CD4-positive, alpha-beta memory T cell (primary cell): ENCODE data around the gene ARHGAP45. TPM values are rescaled to one million over a fixed set of nuclear protein-coding genes. Genes with fewer than 3 reads are reported as not detected.

ENCODE experiments used
- CTCF ChIA-PET: fragments of 350-600 bp; sonication (Branson Sonifier 250); formaldehyde crosslinking; loops from one replicate; lab custom pipeline; 2021; ENCODE audit warnings: inconsistent platforms; ENCODE audit not compliant: partially characterized antibody; lab: Charles Lee
- POLR2A ChIA-PET: fragments of 350-600 bp; sonication (Branson Sonifier 250); formaldehyde crosslinking; loops from one replicate; lab custom pipeline; 2021; ENCODE audit not compliant: partially characterized antibody; lab: Charles Lee
- DNase-seq, 5 donors: peaks; one replicate each; pipeline versions ENCODE4 v3.0.0 to v3.0.0-alpha.2; 2020 to 2022; ENCODE audit warnings: mixed read lengths in 1 of 5
- H3K27ac ChIP-seq: one replicate; pipeline ENCODE4 v1.7.0; 2013; ENCODE audit warnings: low read depth, low read length
- H3K27me3 ChIP-seq: 2 replicates; pipeline ENCODE4 v1.7.0; 2013; ENCODE audit warnings: mild to moderate bottlenecking, low read length, moderate library complexity; ENCODE audit not compliant: insufficient read depth
- H3K36me3 ChIP-seq: 2 replicates; pipeline ENCODE4 v1.7.0; 2013; ENCODE audit warnings: mild to moderate bottlenecking, low read length, moderate library complexity; ENCODE audit not compliant: insufficient read depth
- H3K4me1 ChIP-seq: 2 replicates; pipeline ENCODE4 v1.7.0; 2013; ENCODE audit warnings: mild to moderate bottlenecking, low read length, moderate library complexity; ENCODE audit not compliant: insufficient read depth
- H3K4me3 ChIP-seq, 2 donors: one replicate each; pipeline ENCODE4 v1.7.0; 2013; ENCODE audit warnings: low read length in 2 of 2, mild to moderate bottlenecking in 1 of 2
- H3K9me3 ChIP-seq, 2 donors: one replicate each; pipeline ENCODE4 v1.7.0; 2013; ENCODE audit warnings: low read length in 2 of 2, control low read depth in 1 of 2; ENCODE audit not compliant: control insufficient read depth in 1 of 2
- H3K27ac Mint-ChIP-seq, 7 donors: one replicate each; pipeline ENCODE4 v1.8.0; 2020 to 2021; ENCODE audit warnings: mixed read lengths in 7 of 7, mild to moderate bottlenecking in 6 of 7, inconsistent platforms in 3 of 7, moderate library complexity in 3 of 7
- H3K27me3 Mint-ChIP-seq, 2 donors: one replicate each; pipeline ENCODE4 v1.8.0; 2020 to 2021; ENCODE audit warnings: mixed read lengths in 2 of 2
- H3K36me3 Mint-ChIP-seq, 2 donors: one replicate each; pipeline ENCODE4 v1.8.0; 2020 to 2021; ENCODE audit warnings: mixed read lengths in 2 of 2, inconsistent platforms in 1 of 2, mild to moderate bottlenecking in 1 of 2
- H3K4me1 Mint-ChIP-seq, 4 donors: one replicate each; pipeline ENCODE4 v1.8.0; 2020 to 2021; ENCODE audit warnings: mixed read lengths in 4 of 4, mild to moderate bottlenecking in 1 of 4
- H3K4me3 Mint-ChIP-seq, 8 donors: one replicate each; pipeline ENCODE4 v1.8.0; 2020 to 2021; ENCODE audit warnings: mixed read lengths in 8 of 8, mild to moderate bottlenecking in 7 of 8, moderate library complexity in 6 of 8, inconsistent platforms in 3 of 8
- H3K9me3 Mint-ChIP-seq, 8 donors: one replicate each; pipeline ENCODE4 v1.8.0; 2020 to 2021; ENCODE audit warnings: mixed read lengths in 8 of 8, mild to moderate bottlenecking in 5 of 8, inconsistent platforms in 3 of 8, moderate library complexity in 1 of 8
- intact Hi-C: fragments of 100-400 bp; cut with micrococcal nuclease; formaldehyde crosslinking; loops from one replicate; pipeline ENCODE4 v1.15.1; 2023
- polyA plus RNA-seq, 2 donors: library from polyadenylated mRNA; unstranded; fragments of 300-500 nt; fragmentation: Illumina TruSeq; gene quantifications; one replicate each; pipeline ENCODE4 v1.2.3, GENCODE V29; 2021
- total RNA-seq, 2 experiments: library from RNA; stranded (reverse); gene quantifications; one replicate each; pipeline ENCODE4 v1.2.3, GENCODE V29; 2021

Gene ARHGAP45
- total and polyA plus RNA-seq, 4 experiments from 2014 or later: 222 to 836 (median 667) TPM

- Histone ChIP-seq H3K27me3 (no peaks in the 10 kb centered on the region), H3K4me1 (peaks cover 51% of the 10 kb centered on the region), H3K36me3 (no peaks in the 10 kb centered on the region), H3K9me3 (no peaks in the 10 kb centered on the region), H3K4me3 (no peak overlapping the region), H3K27ac (peak overlapping the region; percentile 34)
- H3K9me3 Mint-ChIP-seq: peaks cover 0 to 6% (median 0%) of the 10 kb centered on the region in 8 donors
- H3K4me3 Mint-ChIP-seq: peak overlapping the region; percentile 7 to 80 (median 46)
- DNase-seq: peak in 1 of 5 donors; percentile 43
- POLR2A ChIA-PET: interaction anchor here (1.2 to 47.8 kb wide), 4 partner anchors 30 to 143 kb away, joined by 5 to 3893 read pairs (median 24); partner anchors contain the start of genes ABCA7 and ARHGAP45
- intact Hi-C loops: loop anchor here (5.0 kb wide), 1 partner anchor 71 kb away; the partner anchor contains the start of gene SBNO2
- H3K27ac Mint-ChIP-seq: peak overlapping the region; percentile 32 to 96 (median 89)
- CTCF ChIA-PET: interaction anchor here (0.9 kb wide), 1 partner anchor 16 kb away, joined by 3 read pairs; no protein-coding TSS in a partner anchor
- H3K36me3 Mint-ChIP-seq: peaks cover 0 to 1% of the 10 kb centered on the region in 2 donors
- no peaks in the 10 kb centered on the region for H3K27me3 Mint-ChIP-seq
- peaks cover 19 to 68% (median 44%) of the 10 kb centered on the region in 4 donors for H3K4me1 Mint-ChIP-seq
Measured at GRCh38 chr19:1101337-1101698, 34.4 kb downstream of the ARHGAP45 start.

DNA sequence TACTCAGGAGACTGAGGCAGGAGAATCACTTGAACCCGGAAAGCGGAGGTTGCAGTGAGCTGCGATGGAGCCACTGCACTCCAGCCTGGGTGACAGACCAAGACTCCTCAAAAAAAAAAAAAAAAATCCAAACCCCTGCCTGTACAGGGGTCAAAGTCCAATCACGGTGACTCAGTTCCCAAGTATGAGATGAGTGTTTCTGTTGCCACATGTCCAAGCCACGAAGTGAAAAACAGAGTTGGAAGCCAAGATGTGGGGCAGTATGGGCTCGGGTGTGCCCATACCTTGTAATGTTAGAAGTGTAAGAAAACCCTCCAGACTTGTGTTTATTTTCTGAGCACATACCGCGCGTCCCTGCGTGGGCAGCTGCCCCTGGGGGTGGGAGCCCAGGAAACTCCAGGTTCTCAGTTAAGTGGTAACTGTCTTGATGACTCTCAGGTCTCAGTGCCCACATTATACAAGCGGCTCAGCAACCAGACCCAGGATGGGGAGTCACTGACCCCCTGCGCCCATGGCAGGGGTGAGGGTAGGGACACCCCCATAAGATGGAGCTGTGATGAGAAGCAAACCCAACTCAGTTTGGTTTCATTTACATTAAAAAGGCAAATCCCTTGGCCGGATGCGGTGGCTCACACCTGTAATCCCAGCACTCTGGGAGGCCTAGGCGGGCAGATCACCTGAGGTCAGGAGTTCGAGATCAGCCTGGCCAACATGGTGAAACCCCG lies 35.6 kb downstream of the ARHGAP45 start:
- intact Hi-C loops: loop anchor here (1.0 to 5.0 kb wide), 4 partner anchors 7 to 138 kb away; partner anchors contain the start of genes ARHGAP45, ATP5F1D, POLR2E and SBNO2
- ChIA-PET POLR2A (interaction anchor here (0.7 to 47.8 kb wide), 10 partner anchors 8 to 167 kb away, joined by 3 to 3893 read pairs (median 4); partner anchors contain the start of genes ABCA7, ARHGAP45, CIRBP and POLR2E), CTCF (interaction anchor here (1.0 to 1.9 kb wide), 3 partner anchors 15 to 37 kb away, joined by 4 to 6 read pairs (median 4); no protein-coding TSS in a partner anchor)
- peaks cover 0 to 6% (median 0%) of the 10 kb centered on the region in 8 donors for H3K9me3 Mint-ChIP-seq
- H3K4me3 Mint-ChIP-seq: peak overlapping the region; percentile 4 to 86 (median 52)
- no peaks in the 10 kb centered on the region for H3K9me3 ChIP-seq
- H3K27ac Mint-ChIP-seq: peak overlapping the region; percentile 80 to 97 (median 96)
- peaks cover 0 to 9% of the 10 kb centered on the region in 2 donors for H3K36me3 Mint-ChIP-seq
- peak overlapping the region; percentile 34 for H3K27ac ChIP-seq
- peaks cover 17 to 61% (median 42%) of the 10 kb centered on the region in 4 donors for H3K4me1 Mint-ChIP-seq
- no peaks in the 10 kb centered on the region for H3K27me3 ChIP-seq
- H3K36me3 ChIP-seq: peaks cover 7% of the 10 kb centered on the region
- H3K4me3 ChIP-seq: no peak overlapping the region
- H3K4me1 ChIP-seq: peaks cover 46% of the 10 kb centered on the region
- DNase-seq: peak in 2 of 5 donors; percentile 24 to 70
- H3K27me3 Mint-ChIP-seq: no peaks in the 10 kb centered on the region

GRCh38 chr19:1103132-1103707 lies 36.3 kb downstream of the ARHGAP45 start:
- CTCF ChIA-PET: interaction anchor here (1.0 to 1.9 kb wide), 3 partner anchors 15 to 38 kb away, joined by 4 to 6 read pairs (median 4); no protein-coding TSS in a partner anchor
- Mint-ChIP-seq H3K4me1 (peaks cover 17 to 56% (median 38%) of the 10 kb centered on the region in 4 donors), H3K4me3 (peak overlapping the region; percentile 60 to 86 (median 71)), H3K27me3 (no peaks in the 10 kb centered on the region), H3K27ac (peak overlapping the region; percentile 92 to 97 (median 96)), H3K36me3 (peaks cover 0 to 10% of the 10 kb centered on the region in 2 donors), H3K9me3 (peaks cover 0 to 6% (median 0%) of the 10 kb centered on the region in 8 donors)
- Histone ChIP-seq H3K4me3 (peak overlapping the region in 1 of 2 donors; percentile 44), H3K4me1 (peaks cover 46% of the 10 kb centered on the region), H3K27me3 (no peaks in the 10 kb centered on the region), H3K9me3 (no peaks in the 10 kb centered on the region), H3K27ac (peak overlapping the region; percentile 96), H3K36me3 (peaks cover 7% of the 10 kb centered on the region)
- DNase-seq: no peak
- intact Hi-C loops: loop anchor here (1.0 to 5.0 kb wide), 4 partner anchors 8 to 138 kb away; partner anchors contain the start of genes ARHGAP45, ATP5F1D, POLR2E and SBNO2
- POLR2A ChIA-PET: interaction anchor here (0.7 to 47.8 kb wide), 13 partner anchors 9 to 166 kb away, joined by 3 to 3893 read pairs (median 4); partner anchors contain the start of genes ABCA7, ARHGAP45, CIRBP and POLR2E

- Mint-ChIP-seq H3K4me3 (peak within 1 kb of the TSS; percentile 73 to 86 (median 77)), H3K27me3 (no peaks in the 10 kb centered on the region), H3K27ac (peak within 1 kb of the TSS; percentile 92 to 97 (median 96)), H3K36me3 (peaks cover 0 to 10% of the 10 kb centered on the region in 2 donors), H3K4me1 (peaks cover 14 to 51% (median 33%) of the 10 kb centered on the region in 4 donors), H3K9me3 (peaks cover 0 to 6% (median 0%) of the 10 kb centered on the region in 8 donors)
- CTCF ChIA-PET: interaction anchor here (1.0 to 1.9 kb wide), 3 partner anchors 16 to 38 kb away, joined by 4 to 6 read pairs (median 4); no protein-coding TSS in a partner anchor
- Histone ChIP-seq H3K4me1 (peaks cover 43% of the 10 kb centered on the region), H3K4me3 (peak within 1 kb of the TSS; percentile 47 to 76), H3K27me3 (no peaks in the 10 kb centered on the region), H3K27ac (peak within 1 kb of the TSS; percentile 96), H3K9me3 (no peaks in the 10 kb centered on the region), H3K36me3 (peaks cover 7% of the 10 kb centered on the region)
- intact Hi-C loops: loop anchor here (1.0 to 5.0 kb wide), 4 partner anchors 9 to 137 kb away; partner anchors contain the start of genes ARHGAP45, ATP5F1D, POLR2E and SBNO2
- peak; percentile 94 to 98 (median 97) for DNase-seq
- POLR2A ChIA-PET: interaction anchor here (0.6 to 47.8 kb wide), 15 partner anchors 10 to 165 kb away, joined by 3 to 3893 read pairs (median 4); partner anchors contain the start of genes ABCA7, ARHGAP45, CIRBP and POLR2E
Measured at GRCh38 chr19:1103708-1104310, 36.8 kb downstream of the ARHGAP45 start, which contains the start of gene GPX4. TSS of gene GPX4 (plus strand) at chr19:1103994. CDS start at chr19:1104044, 50 bp downstream.

GRCh38 chr19:1104311-1105007 lies 37.5 kb downstream of the ARHGAP45 start:
- Histone ChIP-seq H3K4me3 (peak overlapping the region; percentile 36 to 76), H3K27me3 (no peaks in the 10 kb centered on the region), H3K9me3 (no peaks in the 10 kb centered on the region), H3K27ac (peak overlapping the region; percentile 96), H3K36me3 (peaks cover 7% of the 10 kb centered on the region), H3K4me1 (peaks cover 36% of the 10 kb centered on the region)
- Mint-ChIP-seq H3K27me3 (no peaks in the 10 kb centered on the region), H3K9me3 (peaks cover 0 to 6% (median 0%) of the 10 kb centered on the region in 8 donors), H3K36me3 (peaks cover 0 to 10% of the 10 kb centered on the region in 2 donors), H3K4me3 (peak overlapping the region; percentile 57 to 85 (median 74)), H3K27ac (peak overlapping the region in 5 of 7 donors; percentile 52 to 87 (median 78)), H3K4me1 (peaks cover 14 to 44% (median 30%) of the 10 kb centered on the region in 4 donors)
- intact Hi-C loops: loop anchor here (5.0 kb wide), 1 partner anchor 68 kb away; the partner anchor contains the start of gene SBNO2
- ChIA-PET POLR2A (interaction anchor here (0.6 to 47.8 kb wide), 19 partner anchors 8 to 165 kb away, joined by 3 to 3893 read pairs (median 4); partner anchors contain the start of genes ABCA7, ARHGAP45, CIRBP and CNN2), CTCF (interaction anchor here (1.0 kb wide), 1 partner anchor 47 kb away, joined by 3 read pairs; no protein-coding TSS in a partner anchor)
- peak; percentile 68 to 80 (median 71) for DNase-seq
